Mucosa of descending colon (tissue), 3 donors: ENCODE results near the gene EPB41L1. TPM values are rescaled to one million over a fixed set of nuclear protein-coding genes. Genes with fewer than 3 reads are reported as not detected.

Experiments used
- ATAC-seq: fragments of 200-7000 bp; cut with Tn5 transposase; one replicate; pipeline ENCODE4 v1.9.1; 2020; ENCODE audit warnings: mild to moderate bottlenecking, moderate library complexity
- DNase-seq, 3 donors: peaks; one replicate each; pipeline ENCODE4 v3.0.0-alpha.2; 2020
- H3K36me3 ChIP-seq: fragments of 200-600 bp; one replicate; pipeline ENCODE4 v1.8.0; 2021; ENCODE audit warnings: low read depth, mild to moderate bottlenecking
- H3K4me1 ChIP-seq: fragments of 200-600 bp; one replicate; pipeline ENCODE4 v1.8.0; 2021; ENCODE audit warnings: low read depth, mild to moderate bottlenecking
- H3K4me3 ChIP-seq: fragments of 200-600 bp; one replicate; pipeline ENCODE4 v1.8.0; 2021; ENCODE audit warnings: mild to moderate bottlenecking
- H3K9me3 ChIP-seq: fragments of 200-600 bp; one replicate; pipeline ENCODE4 v1.8.0; 2021; ENCODE audit warnings: mild to moderate bottlenecking
- CTCF ChIP-seq: fragments of 200-600 bp; IDR thresholded peaks from one replicate; pipeline ENCODE4 v1.8.0; 2022; ENCODE audit warnings: antibody characterized with exemption, mild to moderate bottlenecking
- intact Hi-C, 2 donors: fragments of 100-400 bp; cut with DNase I in 1 of 2; cut with micrococcal nuclease in 1 of 2; formaldehyde crosslinking; loops; one replicate each; pipeline versions ENCODE4 v1.11.0 to v1.11.1; 2022; cut with DNase I, micrococcal nuclease
- total RNA-seq, 3 donors: library from RNA; stranded (reverse); fragmentation: NEBNext Ultra II Directional in 2 of 3; extraction: Animal tissue kit (Norgen Biotek cat#: 25700) in 2 of 3; gene quantifications; one replicate each; pipeline versions ENCODE4 v1.2.1 to v1.2.4, GENCODE V29; 2021 to 2023
- donor health status: DM: no; HTN: no; CAD: no; lungs with moderate emphysema.
- donor health status: DM: no; HTN: no; CAD: no.
- donor health status: DM: no; HTN: yes; CAD: no.

The EPB41L1 gene
- total RNA-seq, 3 donors from 2014 or later = 41.0 to 95.3 (median 71.7) TPM

- no peak for TF ChIP-seq CTCF
- DNase-seq (no peak), ATAC-seq (no peak)
- Histone ChIP-seq H3K4me1 (no peaks in the 10 kb centered on the region), H3K4me3 (no peak overlapping the region), H3K36me3 (peaks cover 12% of the 10 kb centered on the region), H3K9me3 (no peaks in the 10 kb centered on the region)
- intact Hi-C loops = no loop called here
Observed at GRCh38 chr20:36246401-36246800, 91.9 kb downstream of the EPB41L1 start.

GRCh38 chr20:36248836-36249235 is 94.3 kb downstream of the EPB41L1 start:
- no peaks in the 10 kb centered on the region for H3K4me1 ChIP-seq
- no peak overlapping the region for H3K4me3 ChIP-seq
- no peak for DNase-seq
- no peaks in the 10 kb centered on the region for H3K9me3 ChIP-seq
- no peak for TF ChIP-seq CTCF
- ATAC-seq = no peak
- H3K36me3 ChIP-seq = peaks cover 12% of the 10 kb centered on the region
- intact Hi-C loops = no loop called here

GRCh38 chr20:36249450-36249849 is 94.9 kb downstream of the EPB41L1 start:
- no peak for TF ChIP-seq CTCF
- DNase-seq (no peak), ATAC-seq (no peak)
- Histone ChIP-seq H3K36me3 (peaks cover 12% of the 10 kb centered on the region), H3K4me1 (no peaks in the 10 kb centered on the region), H3K9me3 (no peaks in the 10 kb centered on the region), H3K4me3 (no peak overlapping the region)
- intact Hi-C loops = no loop called here

- H3K4me3 ChIP-seq = no peak overlapping the region
- no peak for TF ChIP-seq CTCF
- ATAC-seq = no peak
- intact Hi-C loops = no loop called here
- no peaks in the 10 kb centered on the region for H3K4me1 ChIP-seq
- no peak for DNase-seq
- H3K36me3 ChIP-seq = peaks cover 5% of the 10 kb centered on the region
- H3K9me3 ChIP-seq = no peaks in the 10 kb centered on the region
Observed at GRCh38 chr20:36251426-36251825, 96.9 kb downstream of the EPB41L1 start.

- Histone ChIP-seq H3K9me3 (no peaks in the 10 kb centered on the region), H3K4me1 (no peaks in the 10 kb centered on the region), H3K36me3 (no peaks in the 10 kb centered on the region), H3K4me3 (no peak overlapping the region)
- ATAC-seq = no peak
- no peak for TF ChIP-seq CTCF
- no peak for DNase-seq
- intact Hi-C loops = no loop called here
Observed at GRCh38 chr20:36252511-36252910, 98.0 kb downstream of the EPB41L1 start.

- no peaks in the 10 kb centered on the region for H3K36me3 ChIP-seq
- no peak for DNase-seq
Observed at GRCh38 chr20:36253036-36253435, 98.5 kb downstream of the EPB41L1 start.

More at GRCh38 chr20:36253036-36253435, 98.5 kb downstream of the EPB41L1 start:
- no peak overlapping the region for H3K4me3 ChIP-seq
- TF ChIP-seq CTCF = no peak
- H3K9me3 ChIP-seq = no peaks in the 10 kb centered on the region
- no peak for ATAC-seq
- intact Hi-C loops = no loop called here
- no peaks in the 10 kb centered on the region for H3K4me1 ChIP-seq
